Measurements from ENCODE around the gene SPIB.

The SPIB gene

DNA sequence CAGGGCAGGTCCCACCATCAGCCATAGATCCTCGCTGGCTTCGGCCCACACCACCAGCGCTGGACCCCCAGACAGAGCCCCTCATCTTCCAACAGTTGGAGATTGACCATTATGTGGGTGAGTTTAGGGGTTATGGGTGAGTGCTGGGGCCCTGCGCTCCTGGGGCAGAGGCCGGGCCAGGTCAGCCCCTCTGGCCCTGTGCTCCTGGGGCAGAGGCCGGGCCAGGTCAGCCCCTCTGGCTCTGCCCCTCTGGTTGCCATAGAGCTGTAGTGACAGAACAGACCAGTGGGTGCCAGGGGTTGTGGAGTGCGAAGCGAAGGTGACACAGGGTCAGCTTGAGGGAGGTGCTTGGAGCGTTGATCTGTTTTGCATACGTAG, 19.4 kb upstream of the SPIB start:
- no peaks in the 10 kb centered on the region for H3K9me3 Mint-ChIP-seq
- H3K27me3 Mint-ChIP-seq: no peaks in the 10 kb centered on the region
- H3K4me3 Mint-ChIP-seq: no peak overlapping the region
- DNase-seq (ENCODE audit: low spot score in 2 of 2) (no peak), ATAC-seq (replicated peaks; ENCODE audit: extremely low read depth, poor library complexity, severe bottlenecking) (no peak)
- H3K36me3 Mint-ChIP-seq (ENCODE audit: insufficient read depth): peaks cover 12% of the 10 kb centered on the region
- no peaks in the 10 kb centered on the region for H3K4me1 Mint-ChIP-seq
- H3K27ac Mint-ChIP-seq (ENCODE audit: low read depth): no peak overlapping the region

DNA sequence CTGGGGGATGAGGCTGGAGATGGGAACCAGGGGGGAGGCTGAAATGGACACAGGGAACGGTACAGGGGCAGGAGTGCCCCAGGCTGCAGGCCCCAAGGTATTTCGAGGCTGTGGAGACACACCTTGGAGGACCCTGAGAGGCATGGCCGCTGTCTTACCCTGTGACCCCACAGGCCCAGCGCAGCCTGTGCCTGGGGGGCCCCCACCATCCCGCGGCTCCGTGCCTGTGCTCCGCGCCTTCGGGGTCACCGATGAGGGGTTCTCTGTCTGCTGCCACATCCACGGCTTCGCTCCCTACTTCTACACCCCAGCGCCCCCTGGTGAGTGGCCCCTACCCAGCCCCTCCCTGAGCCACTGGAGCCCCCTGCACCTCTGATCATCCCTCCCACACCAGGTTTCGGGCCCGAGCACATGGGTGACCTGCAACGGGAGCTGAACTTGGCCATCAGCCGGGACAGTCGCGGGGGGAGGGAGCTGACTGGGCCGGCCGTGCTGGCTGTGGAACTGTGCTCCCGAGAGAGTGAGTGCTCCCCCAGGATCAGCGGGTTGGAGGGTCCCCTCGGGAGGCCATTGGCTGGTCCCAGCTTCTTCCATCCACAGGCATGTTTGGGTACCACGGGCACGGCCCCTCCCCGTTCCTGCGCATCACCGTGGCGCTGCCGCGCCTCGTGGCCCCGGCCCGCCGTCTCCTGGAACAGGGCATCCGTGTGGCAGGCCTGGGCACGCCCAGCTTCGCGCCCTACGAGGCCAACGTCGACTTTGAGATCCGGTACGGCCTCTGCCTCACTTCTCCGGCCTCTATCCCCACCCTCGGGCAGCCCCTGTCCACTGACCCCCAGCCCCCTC, 16.9 kb upstream of the SPIB start:
- peaks cover 13% of the 10 kb centered on the region for H3K36me3 Mint-ChIP-seq (ENCODE audit: insufficient read depth)
- ATAC-seq (replicated peaks; ENCODE audit: extremely low read depth, poor library complexity, severe bottlenecking) (no peak), DNase-seq (ENCODE audit: low spot score in 2 of 2) (no peak)
- H3K9me3 Mint-ChIP-seq: no peaks in the 10 kb centered on the region
- no peak overlapping the region for H3K27ac Mint-ChIP-seq (ENCODE audit: low read depth)
- H3K27me3 Mint-ChIP-seq: no peaks in the 10 kb centered on the region
- H3K4me1 Mint-ChIP-seq: no peaks in the 10 kb centered on the region
- H3K4me3 Mint-ChIP-seq: no peak overlapping the region

DNA sequence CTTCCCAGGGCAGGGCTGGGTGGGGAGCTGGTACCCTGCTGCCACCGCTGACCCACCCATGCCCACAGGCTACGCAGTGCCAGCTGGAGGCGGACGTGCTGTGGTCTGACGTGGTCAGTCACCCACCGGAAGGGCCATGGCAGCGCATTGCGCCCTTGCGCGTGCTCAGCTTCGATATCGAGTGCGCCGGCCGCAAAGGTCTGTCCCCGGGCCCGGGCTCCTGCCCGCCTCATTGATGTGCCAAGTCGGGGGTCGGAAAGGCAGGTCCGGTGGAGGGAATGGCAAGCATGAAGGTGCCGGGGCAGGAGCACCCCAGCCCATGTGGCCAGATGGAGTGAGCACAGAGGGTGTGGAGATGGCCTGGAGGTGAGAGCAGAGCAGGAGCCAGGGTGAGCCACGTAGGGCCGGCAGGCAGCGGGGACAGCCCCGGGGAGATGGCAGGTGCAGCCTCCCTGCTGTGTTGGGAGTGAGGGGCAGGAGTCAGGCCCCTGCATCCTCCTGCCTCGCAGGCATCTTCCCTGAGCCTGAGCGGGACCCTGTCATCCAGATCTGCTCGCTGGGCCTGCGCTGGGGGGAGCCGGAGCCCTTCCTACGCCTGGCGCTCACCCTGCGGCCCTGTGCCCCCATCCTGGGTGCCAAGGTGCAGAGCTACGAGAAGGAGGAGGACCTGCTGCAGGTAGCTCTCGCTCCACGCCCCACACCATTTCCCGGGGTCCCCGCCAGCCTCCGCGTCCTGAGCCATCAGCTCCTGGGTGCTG, 16.0 kb upstream of the SPIB start:
- H3K4me3 Mint-ChIP-seq: no peak overlapping the region
- no peak overlapping the region for H3K27ac Mint-ChIP-seq (ENCODE audit: low read depth)
- H3K27me3 Mint-ChIP-seq: no peaks in the 10 kb centered on the region
- no peaks in the 10 kb centered on the region for H3K9me3 Mint-ChIP-seq
- peaks cover 13% of the 10 kb centered on the region for H3K36me3 Mint-ChIP-seq (ENCODE audit: insufficient read depth)
- H3K4me1 Mint-ChIP-seq: no peaks in the 10 kb centered on the region
- ATAC-seq (replicated peaks; ENCODE audit: extremely low read depth, poor library complexity, severe bottlenecking) (no peak), DNase-seq (ENCODE audit: low spot score in 2 of 2) (no peak)

DNA sequence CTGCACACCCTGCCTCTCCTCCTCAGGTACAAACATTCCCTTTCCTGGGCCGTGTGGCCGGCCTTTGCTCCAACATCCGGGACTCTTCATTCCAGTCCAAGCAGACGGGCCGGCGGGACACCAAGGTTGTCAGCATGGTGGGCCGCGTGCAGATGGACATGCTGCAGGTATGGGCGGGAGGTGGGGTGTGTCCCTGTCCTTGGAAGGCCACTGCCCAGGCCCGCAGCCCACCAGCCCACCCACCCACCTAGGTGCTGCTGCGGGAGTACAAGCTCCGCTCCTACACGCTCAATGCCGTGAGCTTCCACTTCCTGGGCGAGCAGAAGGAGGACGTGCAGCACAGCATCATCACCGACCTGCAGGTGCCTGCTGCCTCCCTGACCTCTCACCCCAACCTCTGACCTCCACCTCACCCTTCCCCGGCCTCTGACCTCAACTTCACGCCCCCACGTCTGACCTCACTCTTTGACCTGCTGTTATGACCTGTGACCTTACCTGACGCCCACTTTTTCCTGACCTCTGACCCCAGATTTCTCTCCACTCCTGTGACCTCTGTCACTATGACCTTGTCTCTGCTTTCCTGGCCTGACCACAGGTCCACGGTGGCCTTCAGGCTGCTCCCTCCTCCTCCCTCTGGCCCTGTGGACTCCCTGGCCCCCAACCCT, 12.4 kb upstream of the SPIB start:
- ATAC-seq (replicated peaks; ENCODE audit: extremely low read depth, poor library complexity, severe bottlenecking) (no peak), DNase-seq (ENCODE audit: low spot score in 2 of 2) (no peak)
- no peaks in the 10 kb centered on the region for H3K9me3 Mint-ChIP-seq
- H3K4me3 Mint-ChIP-seq: no peak overlapping the region
- H3K27ac Mint-ChIP-seq (ENCODE audit: low read depth): no peak overlapping the region
- no peaks in the 10 kb centered on the region for H3K4me1 Mint-ChIP-seq
- no peaks in the 10 kb centered on the region for H3K27me3 Mint-ChIP-seq
- peaks cover 8% of the 10 kb centered on the region for H3K36me3 Mint-ChIP-seq (ENCODE audit: insufficient read depth)

- no peak overlapping the region for H3K27ac Mint-ChIP-seq (ENCODE audit: low read depth)
- H3K4me3 Mint-ChIP-seq: no peak overlapping the region
- H3K4me1 Mint-ChIP-seq: no peaks in the 10 kb centered on the region
- DNase-seq (ENCODE audit: low spot score in 2 of 2) (no peak), ATAC-seq (replicated peaks; ENCODE audit: extremely low read depth, poor library complexity, severe bottlenecking) (no peak)
- H3K36me3 Mint-ChIP-seq (ENCODE audit: insufficient read depth): peaks cover 9% of the 10 kb centered on the region
- no peaks in the 10 kb centered on the region for H3K9me3 Mint-ChIP-seq
- no peaks in the 10 kb centered on the region for H3K27me3 Mint-ChIP-seq
Measured at GRCh38 chr19:50406829-50407228, 11.9 kb upstream of the SPIB start.

- H3K27ac Mint-ChIP-seq (ENCODE audit: low read depth): no peak overlapping the region
- peaks cover 5% of the 10 kb centered on the region for H3K36me3 Mint-ChIP-seq (ENCODE audit: insufficient read depth)
- H3K4me3 Mint-ChIP-seq: no peak overlapping the region
- H3K4me1 Mint-ChIP-seq: no peaks in the 10 kb centered on the region
- DNase-seq (ENCODE audit: low spot score in 2 of 2) (no peak), ATAC-seq (replicated peaks; ENCODE audit: extremely low read depth, poor library complexity, severe bottlenecking) (no peak)
- no peaks in the 10 kb centered on the region for H3K9me3 Mint-ChIP-seq
- H3K27me3 Mint-ChIP-seq: no peaks in the 10 kb centered on the region
Measured at GRCh38 chr19:50409347-50409746, 9.4 kb upstream of the SPIB start.

DNA sequence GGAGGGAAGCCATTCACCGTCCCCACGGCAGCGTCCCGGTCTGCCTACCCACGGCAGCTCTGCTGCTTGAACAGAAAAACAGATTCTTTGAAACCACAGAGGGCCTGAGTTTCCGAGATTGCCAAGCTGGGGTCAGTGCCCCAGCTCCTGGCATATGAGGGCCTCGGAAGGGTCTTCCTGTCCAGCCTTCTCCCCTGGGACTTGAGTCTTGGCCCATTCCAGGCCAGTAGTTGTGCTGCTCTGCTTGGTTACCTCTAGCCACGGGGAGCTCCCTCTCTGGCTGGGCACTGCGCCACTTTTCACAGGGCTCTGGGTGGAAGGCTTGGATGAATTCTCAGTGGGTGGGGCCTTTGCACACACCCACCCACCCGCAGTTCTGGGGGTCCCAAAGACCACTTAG, 8.6 kb upstream of the SPIB start:
- no peaks in the 10 kb centered on the region for H3K27me3 Mint-ChIP-seq
- no peaks in the 10 kb centered on the region for H3K4me1 Mint-ChIP-seq
- DNase-seq (ENCODE audit: low spot score in 2 of 2) (no peak), ATAC-seq (replicated peaks; ENCODE audit: extremely low read depth, poor library complexity, severe bottlenecking) (no peak)
- no peak overlapping the region for H3K27ac Mint-ChIP-seq (ENCODE audit: low read depth)
- no peaks in the 10 kb centered on the region for H3K9me3 Mint-ChIP-seq
- H3K4me3 Mint-ChIP-seq: no peak overlapping the region
- H3K36me3 Mint-ChIP-seq (ENCODE audit: insufficient read depth): peaks cover 5% of the 10 kb centered on the region

- DNase-seq (ENCODE audit: low spot score in 2 of 2) (no peak), ATAC-seq (replicated peaks; ENCODE audit: extremely low read depth, poor library complexity, severe bottlenecking) (no peak)
- H3K9me3 Mint-ChIP-seq: no peaks in the 10 kb centered on the region
- peaks cover 2% of the 10 kb centered on the region for H3K36me3 Mint-ChIP-seq (ENCODE audit: insufficient read depth)
- no peaks in the 10 kb centered on the region for H3K27me3 Mint-ChIP-seq
- no peaks in the 10 kb centered on the region for H3K4me1 Mint-ChIP-seq
- H3K4me3 Mint-ChIP-seq: no peak overlapping the region
- no peak overlapping the region for H3K27ac Mint-ChIP-seq (ENCODE audit: low read depth)
Measured at GRCh38 chr19:50412419-50412818, 6.3 kb upstream of the SPIB start.

- no peaks in the 10 kb centered on the region for H3K4me1 Mint-ChIP-seq
- DNase-seq (ENCODE audit: low spot score in 2 of 2) (no peak), ATAC-seq (replicated peaks; ENCODE audit: extremely low read depth, poor library complexity, severe bottlenecking) (no peak)
- H3K4me3 Mint-ChIP-seq: no peak overlapping the region
- peaks cover 2% of the 10 kb centered on the region for H3K36me3 Mint-ChIP-seq (ENCODE audit: insufficient read depth)
- H3K9me3 Mint-ChIP-seq: no peaks in the 10 kb centered on the region
- no peak overlapping the region for H3K27ac Mint-ChIP-seq (ENCODE audit: low read depth)
- no peaks in the 10 kb centered on the region for H3K27me3 Mint-ChIP-seq
Measured at GRCh38 chr19:50413096-50413495, 5.6 kb upstream of the SPIB start.

GRCh38 chr19:50413531-50413930, 5.2 kb upstream of the SPIB start:
- no peak overlapping the region for H3K27ac Mint-ChIP-seq (ENCODE audit: low read depth)
- H3K36me3 Mint-ChIP-seq (ENCODE audit: insufficient read depth): peaks cover 2% of the 10 kb centered on the region
- peaks cover under 1% of the 10 kb centered on the region for H3K27me3 Mint-ChIP-seq
- no peaks in the 10 kb centered on the region for H3K9me3 Mint-ChIP-seq
- no peaks in the 10 kb centered on the region for H3K4me1 Mint-ChIP-seq
- no peak for ATAC-seq (replicated peaks; ENCODE audit: extremely low read depth, poor library complexity, severe bottlenecking)
- H3K4me3 Mint-ChIP-seq: no peak overlapping the region
- no peak for DNase-seq (ENCODE audit: low spot score in 2 of 2)

- Mint-ChIP-seq H3K4me3 (no peak overlapping the region), H3K4me1 (peaks cover 10% of the 10 kb centered on the region), H3K9me3 (no peaks in the 10 kb centered on the region), H3K27me3 (peaks cover 16% of the 10 kb centered on the region), H3K27ac (ENCODE audit: low read depth) (no peak overlapping the region), H3K36me3 (ENCODE audit: insufficient read depth) (peaks cover 2% of the 10 kb centered on the region)
- ATAC-seq (replicated peaks; ENCODE audit: extremely low read depth, poor library complexity, severe bottlenecking): peak; percentile 61
- peak; percentile 56 to 71 for DNase-seq (ENCODE audit: low spot score in 2 of 2)
Measured at GRCh38 chr19:50414864-50415660, 3.7 kb upstream of the SPIB start.

DNA sequence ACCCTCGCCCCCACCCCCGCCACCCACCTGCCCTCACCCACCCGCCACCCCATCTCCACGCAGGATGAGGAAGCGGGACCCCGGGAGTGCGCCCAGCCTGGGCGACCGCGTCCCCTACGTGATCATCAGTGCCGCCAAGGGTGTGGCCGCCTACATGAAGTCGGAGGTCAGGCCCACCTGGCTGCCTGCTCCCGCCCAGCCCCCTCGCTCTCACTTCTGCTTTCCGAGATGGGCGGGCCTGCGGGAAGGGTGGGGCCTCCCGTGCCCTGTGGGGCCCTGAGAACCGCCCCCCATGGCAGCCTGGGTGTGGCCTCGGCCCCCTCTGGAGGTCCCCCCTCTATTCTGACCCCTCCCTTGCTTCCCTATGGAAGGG, 3.1 kb upstream of the SPIB start:
- H3K27ac Mint-ChIP-seq (ENCODE audit: low read depth): no peak overlapping the region
- peaks cover 2% of the 10 kb centered on the region for H3K36me3 Mint-ChIP-seq (ENCODE audit: insufficient read depth)
- peaks cover 22% of the 10 kb centered on the region for H3K27me3 Mint-ChIP-seq
- no peak overlapping the region for H3K4me3 Mint-ChIP-seq
- H3K4me1 Mint-ChIP-seq: peaks cover 13% of the 10 kb centered on the region
- peak; percentile 53 for ATAC-seq (replicated peaks; ENCODE audit: extremely low read depth, poor library complexity, severe bottlenecking)
- peak in 1 of 2 donors; percentile 22 for DNase-seq (ENCODE audit: low spot score in 2 of 2)
- no peaks in the 10 kb centered on the region for H3K9me3 Mint-ChIP-seq
